K562 (cell line): ENCODE measurements around the gene ALOX12B. TPM values are rescaled to one million over a fixed set of nuclear protein-coding genes. Genes with fewer than 3 reads are reported as not detected.

Source experiments
- CREBBP ChIP-seq: IDR thresholded peaks from one replicate; pipeline ENCODE4 v1.6.1; 2012; ENCODE audit warnings: low read depth, mild to moderate bottlenecking, control low read depth, inconsistent platforms, low read length
- GATAD2B ChIP-seq: fragments of 450-650 bp; IDR thresholded peaks from 2 replicates; pipeline ENCODE4 v1.6.1; 2017; ENCODE audit warnings: mild to moderate bottlenecking, borderline replicate concordance
- KDM5B ChIP-seq: fragments of 200-600 bp; sonication (generic); IDR thresholded peaks from 2 replicates; pipeline ENCODE4 v1.6.1; 2012; ENCODE audit warnings: low read depth, mild to moderate bottlenecking, moderate library complexity, low read length, control low read depth, inconsistent platforms; ENCODE audit not compliant: insufficient replicate concordance
- MAZ ChIP-seq, 2 experiments: fragments of 450-650 bp in 1 of 2; sonication (generic) in 1 of 2; formaldehyde crosslinking; IDR thresholded peaks in 1 of 2; conservative IDR thresholded peaks in 1 of 2; 2 replicates each; pipeline versions ENCODE4 v1.4.0 to v1.5.0; 2020; ENCODE audit warnings: mild to moderate bottlenecking in 1 of 2, missing genetic modification reagents in 1 of 2
- NCOA1 ChIP-seq: fragments of 450-650 bp; IDR thresholded peaks from 2 replicates; pipeline ENCODE4 v1.6.1; 2016; ENCODE audit warnings: low read depth
- NONO ChIP-seq, 2 experiments: fragments of 200-400 bp in 1 of 2; fragments of 450-650 bp in 1 of 2; formaldehyde crosslinking in 1 of 2; IDR thresholded peaks; 2 replicates each; pipeline ENCODE4 v1.6.1; 2017; ENCODE audit warnings: low read depth in 2 of 2, mild to moderate bottlenecking in 2 of 2, moderate library complexity in 2 of 2, low read length in 1 of 2
- NRF1 ChIP-seq, 2 experiments: fragments of 450-650 bp; IDR thresholded peaks in 1 of 2; conservative IDR thresholded peaks in 1 of 2; 2 replicates each; pipeline ENCODE4 v1.6.1; 2014; ENCODE audit warnings: mild to moderate bottlenecking in 2 of 2
- RCOR1 ChIP-seq, 2 experiments: IDR thresholded peaks; 2 replicates each; pipeline ENCODE4 v1.6.1; 2012; ENCODE audit warnings: low read depth in 2 of 2, low read length in 2 of 2, borderline replicate concordance in 1 of 2, improper control_type of control experiment in 1 of 2
- SAFB ChIP-seq: fragments of 200-400 bp; formaldehyde crosslinking; IDR thresholded peaks from 2 replicates; pipeline ENCODE4 v1.6.1; 2017; ENCODE audit warnings: low read depth, low read length, borderline replicate concordance
- SIRT6 ChIP-seq: IDR thresholded peaks from one replicate; pipeline ENCODE4 v1.6.1; 2012; ENCODE audit warnings: low read depth, mild to moderate bottlenecking, control low read depth, inconsistent platforms, low read length, moderate library complexity
- SMARCE1 ChIP-seq: fragments of 450-650 bp; IDR thresholded peaks from 2 replicates; pipeline ENCODE4 v1.7.1; 2016; ENCODE audit warnings: mild to moderate bottlenecking
- SRF ChIP-seq, 2 experiments: fragments of 250-450, 450-650 bp in 1 of 2; sonication (Bioruptor Pico) in 1 of 2; sonication (generic) in 1 of 2; formaldehyde crosslinking; IDR thresholded peaks; 2 replicates each; pipeline versions ENCODE4 v1.5.0 to v1.5.1; 2020 to 2022; ENCODE audit warnings: mild to moderate bottlenecking in 1 of 2, missing genetic modification reagents in 1 of 2
- TAF9B ChIP-seq: fragments of 450-650 bp; IDR thresholded peaks from 2 replicates; pipeline ENCODE4 v1.6.1; 2018; ENCODE audit warnings: mild to moderate bottlenecking; ENCODE audit not compliant: partially characterized antibody
- TCF7 ChIP-seq: sonication (generic); IDR thresholded peaks from 2 replicates; pipeline ENCODE4 v1.6.1; 2016; ENCODE audit warnings: antibody characterized with exemption, borderline replicate concordance
- TSC22D4 ChIP-seq: fragments of 450-650 bp; IDR thresholded peaks from 2 replicates; pipeline ENCODE4 v1.6.1; 2016; ENCODE audit warnings: missing genetic modification characterization, missing biosample characterization, control low read depth
- ZBTB7A ChIP-seq: IDR thresholded peaks from 2 replicates; pipeline ENCODE4 v1.6.1; 2011; ENCODE audit warnings: low read depth, mild to moderate bottlenecking, low read length, moderate library complexity, borderline replicate concordance; ENCODE audit not compliant: control insufficient read depth
- ZKSCAN8 ChIP-seq: fragments of 200-800 bp; sonication (Bioruptor generic); IDR thresholded peaks from 2 replicates; pipeline ENCODE4 v1.6.1; 2016; ENCODE audit warnings: missing genetic modification characterization, missing compliant biosample characterization
- ZNF253 ChIP-seq: fragments of 250-450 bp; sonication (Bioruptor Pico); conservative IDR thresholded peaks from 2 replicates; pipeline ENCODE4 v1.6.1; 2021; ENCODE audit warnings: mild to moderate bottlenecking
- ZNF384 ChIP-seq: IDR thresholded peaks from 2 replicates; pipeline ENCODE4 v1.6.1; 2012; ENCODE audit warnings: low read depth, low read length, improper control_type of control experiment
- polyA plus RNA-seq, 8 experiments: library from polyadenylated mRNA; depleted of rRNA in 4 of 8; stranded (reverse) in 5 of 8; unstranded in 3 of 8; fragments of >200 nt; fragmentation: Nextera tagmentation in 2 of 8; fragmentation: Illumina TruSeq in 1 of 8; extraction: Ambion mirVana in 2 of 8; extraction: Trizol in 1 of 8; gene quantifications; 2 replicates each; pipeline versions ENCODE4 v1.2.1 to v1.2.3, GENCODE V29; 2011 to 2014; ENCODE audit warnings: inconsistent platforms in 1 of 8, missing spikeins in 1 of 8
- total RNA-seq, 7 experiments: library from RNA; depleted of rRNA in 6 of 7; stranded (reverse); fragments of >200 nt in 6 of 7; fragmentation: Illumina TruSeq in 2 of 7; extraction: Trizol in 2 of 7; gene quantifications; 2 replicates each; pipeline versions ENCODE4 v1.2.1 to v1.2.3, GENCODE V29; 2011 to 2021; ENCODE audit warnings: low replicate concordance in 1 of 7
- TF ChIP-seq, protein P1 (sequence below): IDR thresholded peaks from 2 replicates; pipeline ENCODE4 v1.6.1; 2011; ENCODE audit warnings: borderline replicate concordance, low read depth, mild to moderate bottlenecking, moderate library complexity, low read length; ENCODE audit not compliant: insufficient read depth, poor library complexity, severe bottlenecking
- TF ChIP-seq, protein P2 (sequence below), 3 experiments: IDR thresholded peaks in 2 of 3; conservative IDR thresholded peaks in 1 of 3; 2 replicates each; pipeline ENCODE4 v1.5.1; 2011 to 2012; ENCODE audit warnings: low read length in 3 of 3, mild to moderate bottlenecking in 3 of 3, control low read depth in 2 of 3, improper control_type of control experiment in 1 of 3, inconsistent platforms in 1 of 3, low read depth in 1 of 3, mixed read lengths in 1 of 3, moderate library complexity in 1 of 3; ENCODE audit not compliant: insufficient read depth in 2 of 3
- TF ChIP-seq, protein P3 (sequence below): conservative IDR thresholded peaks from 2 replicates; pipeline ENCODE4 v1.6.1; 2011; ENCODE audit warnings: low read depth, mild to moderate bottlenecking, low read length; ENCODE audit not compliant: control insufficient read depth

ALOX12B gene
- total and polyA plus RNA-seq, 9 of the 15 experiments (the other 6 are each of a cell fraction or from before 2014, with no cell fraction given) = not detected

DNA sequence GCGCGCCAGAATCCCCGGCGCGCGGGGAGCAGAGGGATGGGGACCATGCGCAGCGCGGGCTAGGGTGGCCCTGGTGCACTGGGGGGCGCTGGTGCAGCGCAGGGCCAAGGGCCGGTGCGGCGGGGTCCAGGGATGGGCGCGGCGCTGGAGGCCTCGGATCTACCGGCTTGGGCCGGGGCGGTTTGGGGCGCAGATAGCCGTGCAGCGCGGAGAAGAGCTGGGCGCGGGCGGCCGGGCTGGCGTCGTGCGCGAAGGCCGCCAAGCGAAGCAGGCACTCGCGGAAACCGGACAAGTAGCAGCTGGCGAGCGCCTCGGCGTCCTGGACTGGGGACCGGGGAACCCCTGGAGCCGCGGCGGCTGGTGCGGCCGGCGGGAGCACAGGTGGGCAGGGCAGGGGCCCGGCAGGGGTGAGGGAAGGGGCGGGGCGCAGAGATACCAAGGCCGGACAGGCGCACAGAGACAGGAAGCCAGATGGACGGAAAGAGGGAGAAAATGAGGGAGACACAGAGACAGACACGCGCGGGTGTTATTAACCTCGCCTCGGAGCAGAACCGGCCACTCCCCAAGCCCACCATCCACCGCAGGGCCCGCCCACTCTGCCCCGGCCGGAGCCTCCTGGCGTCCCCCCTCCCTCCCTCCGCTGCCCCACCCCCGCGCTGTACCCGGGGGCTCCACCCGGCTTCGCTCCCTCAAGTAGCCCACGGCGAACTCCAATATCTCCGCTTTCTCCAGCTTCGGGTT is 34.3 kb upstream of the ALOX12B start (continued):
- TF ChIP-seq NRF1 (conservative IDR thresholded peaks at IDR 0.05 in 1 of 2, IDR thresholded peaks at IDR 0.05 in 1 of 2) (peak; percentile 74 to 80), SRF (CRISPR knock-in tag; IDR thresholded peaks at IDR 0.05) (no peak), NCOA1 (no peak), RCOR1 (IDR thresholded peaks at IDR 0.05; ENCODE audit: borderline replicate concordance in 1 of 2, low read depth in 2 of 2, low read length in 2 of 2) (peak in 1 of 2 experiments; percentile 69; a peak in 2 of 4 replicates), SMARCE1 (no peak), TCF7 (no peak), SAFB (peak; percentile 58; the same call in 1 of the 2 replicates), KDM5B (no peak), GATAD2B (peak; percentile 32; the same call in 1 of the 2 replicates), SIRT6 (no peak), ZKSCAN8 (CRISPR knock-in tag) (no peak), TAF9B (no peak), TSC22D4 (tag) (no peak), ZNF253 (CRISPR knock-in tag) (no peak), ZNF384 (0 out of 2 replicates have a peak, but pooled peaks have one; percentile 36), MAZ (CRISPR knock-in tag; conservative IDR thresholded peaks at IDR 0.05 in 1 of 2, IDR thresholded peaks at IDR 0.05 in 1 of 2) (peak; percentile 52 to 83), ZBTB7A (peak; percentile 80; the same call in 1 of the 2 replicates), CREBBP (no peak), NONO (IDR thresholded peaks at IDR 0.05; ENCODE audit: low read depth in 2 of 2, low read length in 1 of 2) (0 out of 4 replicates have a peak, but pooled peaks of 1 of the 2 experiments have one; percentile 22)
- TF ChIP-seq, protein P1, sequence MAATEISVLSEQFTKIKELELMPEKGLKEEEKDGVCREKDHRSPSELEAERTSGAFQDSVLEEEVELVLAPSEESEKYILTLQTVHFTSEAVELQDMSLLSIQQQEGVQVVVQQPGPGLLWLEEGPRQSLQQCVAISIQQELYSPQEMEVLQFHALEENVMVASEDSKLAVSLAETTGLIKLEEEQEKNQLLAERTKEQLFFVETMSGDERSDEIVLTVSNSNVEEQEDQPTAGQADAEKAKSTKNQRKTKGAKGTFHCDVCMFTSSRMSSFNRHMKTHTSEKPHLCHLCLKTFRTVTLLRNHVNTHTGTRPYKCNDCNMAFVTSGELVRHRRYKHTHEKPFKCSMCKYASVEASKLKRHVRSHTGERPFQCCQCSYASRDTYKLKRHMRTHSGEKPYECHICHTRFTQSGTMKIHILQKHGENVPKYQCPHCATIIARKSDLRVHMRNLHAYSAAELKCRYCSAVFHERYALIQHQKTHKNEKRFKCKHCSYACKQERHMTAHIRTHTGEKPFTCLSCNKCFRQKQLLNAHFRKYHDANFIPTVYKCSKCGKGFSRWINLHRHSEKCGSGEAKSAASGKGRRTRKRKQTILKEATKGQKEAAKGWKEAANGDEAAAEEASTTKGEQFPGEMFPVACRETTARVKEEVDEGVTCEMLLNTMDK = peak; percentile 13
- TF ChIP-seq, protein P2, sequence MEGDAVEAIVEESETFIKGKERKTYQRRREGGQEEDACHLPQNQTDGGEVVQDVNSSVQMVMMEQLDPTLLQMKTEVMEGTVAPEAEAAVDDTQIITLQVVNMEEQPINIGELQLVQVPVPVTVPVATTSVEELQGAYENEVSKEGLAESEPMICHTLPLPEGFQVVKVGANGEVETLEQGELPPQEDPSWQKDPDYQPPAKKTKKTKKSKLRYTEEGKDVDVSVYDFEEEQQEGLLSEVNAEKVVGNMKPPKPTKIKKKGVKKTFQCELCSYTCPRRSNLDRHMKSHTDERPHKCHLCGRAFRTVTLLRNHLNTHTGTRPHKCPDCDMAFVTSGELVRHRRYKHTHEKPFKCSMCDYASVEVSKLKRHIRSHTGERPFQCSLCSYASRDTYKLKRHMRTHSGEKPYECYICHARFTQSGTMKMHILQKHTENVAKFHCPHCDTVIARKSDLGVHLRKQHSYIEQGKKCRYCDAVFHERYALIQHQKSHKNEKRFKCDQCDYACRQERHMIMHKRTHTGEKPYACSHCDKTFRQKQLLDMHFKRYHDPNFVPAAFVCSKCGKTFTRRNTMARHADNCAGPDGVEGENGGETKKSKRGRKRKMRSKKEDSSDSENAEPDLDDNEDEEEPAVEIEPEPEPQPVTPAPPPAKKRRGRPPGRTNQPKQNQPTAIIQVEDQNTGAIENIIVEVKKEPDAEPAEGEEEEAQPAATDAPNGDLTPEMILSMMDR (IDR thresholded peaks at IDR 0.05 in 2 of 3, conservative IDR thresholded peaks at IDR 0.05 in 1 of 3; ENCODE audit: insufficient read depth in 2 of 3, low read depth in 1 of 3, low read length in 3 of 3) = peak; percentile 59 to 89 (median 79); a peak in 5 of 6 replicates
- TF ChIP-seq, protein P3, sequence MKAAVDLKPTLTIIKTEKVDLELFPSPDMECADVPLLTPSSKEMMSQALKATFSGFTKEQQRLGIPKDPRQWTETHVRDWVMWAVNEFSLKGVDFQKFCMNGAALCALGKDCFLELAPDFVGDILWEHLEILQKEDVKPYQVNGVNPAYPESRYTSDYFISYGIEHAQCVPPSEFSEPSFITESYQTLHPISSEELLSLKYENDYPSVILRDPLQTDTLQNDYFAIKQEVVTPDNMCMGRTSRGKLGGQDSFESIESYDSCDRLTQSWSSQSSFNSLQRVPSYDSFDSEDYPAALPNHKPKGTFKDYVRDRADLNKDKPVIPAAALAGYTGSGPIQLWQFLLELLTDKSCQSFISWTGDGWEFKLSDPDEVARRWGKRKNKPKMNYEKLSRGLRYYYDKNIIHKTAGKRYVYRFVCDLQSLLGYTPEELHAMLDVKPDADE = peak; percentile 27; the same call in 1 of the 2 replicates
